SK-N-SH (cell line): ENCODE measurements around the gene MMP24OS. TPM values are rescaled to one million over a fixed set of nuclear protein-coding genes. Genes with fewer than 3 reads are reported as not detected.

Experiments
- CTCF ChIA-PET: fragments of 300-600, 350-600 bp; formaldehyde crosslinking; extraction: SDS; loops from one replicate; lab custom pipeline; 2021; lab: Yijun Ruan, JAX
- POLR2A ChIA-PET: fragments of 350-600 bp; sonication (Branson Sonifier 250); formaldehyde crosslinking; extraction: SDS; loops from one replicate; lab custom pipeline; 2020; ENCODE audit warnings: antibody characterized with exemption, inconsistent platforms; lab: Yijun Ruan, JAX
- DNase-seq: peaks from one replicate; pipeline ENCODE4 v3.0.0; 2012
- H2AFZ ChIP-seq: fragments of 200-600 bp; sonication (generic); 2 replicates; pipeline ENCODE4 v1.8.1; 2016; ENCODE audit warnings: antibody characterized with exemption, mild to moderate bottlenecking, low read depth
- H3F3A ChIP-seq: fragments of 200-600 bp; sonication (generic); replicated peaks from 2 replicates; pipeline ENCODE3; 2016; ENCODE audit warnings: antibody characterized with exemption, mild to moderate bottlenecking; ENCODE audit not compliant: insufficient read depth
- H3K27ac ChIP-seq, 2 experiments: fragments of 200-500 bp in 1 of 2; fragments of 200-600 bp in 1 of 2; sonication (Bioruptor generic) in 1 of 2; sonication (generic), shearing (Covaris generic) in 1 of 2; 2 replicates each; pipeline versions ENCODE4 v1.5.1 to v1.6.1; 2014 to 2016; ENCODE audit warnings: low read depth in 2 of 2, inconsistent platforms in 1 of 2, low read length in 1 of 2, mild to moderate bottlenecking in 1 of 2, mixed read lengths in 1 of 2
- H3K27me3 ChIP-seq: fragments of 200-600 bp; sonication (generic), shearing (Covaris generic); 2 replicates; pipeline ENCODE4 v1.6.1; 2016; ENCODE audit warnings: mixed run types; ENCODE audit not compliant: insufficient read depth
- H3K36me3 ChIP-seq, 2 experiments: fragments of 200-500 bp in 1 of 2; fragments of 200-600 bp in 1 of 2; sonication (Bioruptor generic) in 1 of 2; sonication (generic) in 1 of 2; replicated peaks in 1 of 2; 2 replicates each; pipeline versions ENCODE3 to v1.5.1; 2014 to 2016; ENCODE audit warnings: low read length in 1 of 2, mild to moderate bottlenecking in 1 of 2; ENCODE audit not compliant: insufficient read depth in 2 of 2, control insufficient read depth in 1 of 2
- H3K4me1 ChIP-seq, 2 experiments: fragments of 200-500 bp in 1 of 2; fragments of 200-600 bp in 1 of 2; sonication (Bioruptor generic) in 1 of 2; sonication (generic), shearing (Covaris generic) in 1 of 2; 2 replicates each; pipeline versions ENCODE4 v1.5.1 to v1.6.1; 2014 to 2016; ENCODE audit warnings: low read depth in 1 of 2, low read length in 1 of 2, mixed run types in 1 of 2; ENCODE audit not compliant: insufficient read depth in 2 of 2, control insufficient read depth in 1 of 2
- H3K4me2 ChIP-seq: fragments of 200-600 bp; sonication (generic), shearing (Covaris generic); 2 replicates; pipeline ENCODE4 v1.6.1; 2017; ENCODE audit warnings: mixed run types
- H3K4me3 ChIP-seq, 2 experiments: fragments of 200-500 bp in 1 of 2; fragments of 200-600 bp in 1 of 2; sonication (Bioruptor generic) in 1 of 2; sonication (generic), shearing (Covaris generic) in 1 of 2; 2 replicates each; pipeline versions ENCODE4 v1.5.1 to v1.8.1; 2014 to 2016; ENCODE audit warnings: low read depth in 2 of 2, inconsistent platforms in 1 of 2, low read length in 1 of 2, mild to moderate bottlenecking in 1 of 2, mixed read lengths in 1 of 2, moderate library complexity in 1 of 2
- H3K79me2 ChIP-seq: fragments of 200-600 bp; sonication (generic); 2 replicates; pipeline ENCODE4 v1.8.1; 2017; ENCODE audit warnings: mild to moderate bottlenecking; ENCODE audit not compliant: insufficient read depth
- H3K9ac ChIP-seq: fragments of 200-600 bp; sonication (generic); 2 replicates; pipeline ENCODE4 v1.6.1; 2017; ENCODE audit warnings: mixed run types
- H3K9me2 ChIP-seq: fragments of 200-600 bp; sonication (generic); 2 replicates; pipeline ENCODE4 v1.6.1; 2017; ENCODE audit warnings: mixed run types
- H3K9me3 ChIP-seq: fragments of 200-600 bp; sonication (generic); 2 replicates; pipeline ENCODE4 v1.6.1; 2017; ENCODE audit warnings: mixed run types, mild to moderate bottlenecking, moderate library complexity
- H4K20me1 ChIP-seq: fragments of 200-600 bp; sonication (generic); 2 replicates; pipeline ENCODE4 v1.6.1; 2017; ENCODE audit warnings: mild to moderate bottlenecking, mixed run types; ENCODE audit not compliant: insufficient read depth
- CHD2 ChIP-seq: fragments of 150-350 bp; IDR thresholded peaks from 2 replicates; pipeline ENCODE4 v1.6.1; 2018; ENCODE audit warnings: low read length; ENCODE audit not compliant: partially characterized antibody
- CTCF ChIP-seq: fragments of 200-600 bp; sonication (generic); IDR thresholded peaks from 2 replicates; pipeline ENCODE4 v1.6.1; 2017; ENCODE audit warnings: antibody characterized with exemption, mild to moderate bottlenecking, moderate library complexity
- ELF1 ChIP-seq: IDR thresholded peaks from 2 replicates; pipeline ENCODE4 v1.4.0; 2012
- FOSL2 ChIP-seq: IDR thresholded peaks from 2 replicates; pipeline ENCODE4 v1.4.0; 2012; ENCODE audit warnings: low read depth, mild to moderate bottlenecking, moderate library complexity, borderline replicate concordance
- FOXJ3 ChIP-seq: sonication (generic); formaldehyde crosslinking; IDR thresholded peaks from 2 replicates; pipeline ENCODE4 v1.5.1; 2020; ENCODE audit warnings: mild to moderate bottlenecking, missing genetic modification reagents
- FOXM1 ChIP-seq: IDR thresholded peaks from 2 replicates; pipeline ENCODE4 v1.4.0; 2012; ENCODE audit warnings: low read depth, mild to moderate bottlenecking
- GATA2 ChIP-seq: sonication (generic); formaldehyde crosslinking; IDR thresholded peaks from 2 replicates; pipeline ENCODE4 v1.5.0; 2020; ENCODE audit warnings: mild to moderate bottlenecking, missing genetic modification reagents
- IRF3 ChIP-seq: fragments of 150-350 bp; IDR thresholded peaks from 2 replicates; pipeline ENCODE4 v1.6.1; 2016; ENCODE audit warnings: mild to moderate bottlenecking, low read depth, low read length
- MAX ChIP-seq: IDR thresholded peaks from 2 replicates; pipeline ENCODE4 v1.4.0; 2012; ENCODE audit warnings: low read depth
- MXI1 ChIP-seq: IDR thresholded peaks from 2 replicates; pipeline ENCODE4 v1.6.1; 2012; ENCODE audit warnings: mild to moderate bottlenecking, low read depth, low read length, improper control_type of control experiment
- NFIC ChIP-seq: IDR thresholded peaks from 2 replicates; pipeline ENCODE4 v1.4.0; 2012; ENCODE audit warnings: borderline replicate concordance
- PBX3 ChIP-seq: IDR thresholded peaks from 2 replicates; pipeline ENCODE4; 2012
- RAD21 ChIP-seq: IDR thresholded peaks from 2 replicates; pipeline ENCODE4 v1.6.1; 2012; ENCODE audit warnings: mild to moderate bottlenecking, low read length
- RCOR1 ChIP-seq: fragments of 150-350 bp; IDR thresholded peaks from 2 replicates; pipeline ENCODE4 v1.6.1; 2017; ENCODE audit warnings: antibody characterized with exemption, low read length
- REST ChIP-seq: IDR thresholded peaks from 2 replicates; pipeline ENCODE4 v1.6.1; 2012; ENCODE audit warnings: mild to moderate bottlenecking, low read depth, low read length, moderate library complexity
- RFX5 ChIP-seq: IDR thresholded peaks from 2 replicates; pipeline ENCODE4 v1.6.1; 2012; ENCODE audit warnings: mild to moderate bottlenecking, improper control_type of control experiment, low read length
- SMC3 ChIP-seq: IDR thresholded peaks from 2 replicates; pipeline ENCODE4 v1.6.1; 2012; ENCODE audit warnings: low read depth, low read length, improper control_type of control experiment
- TAF1 ChIP-seq: IDR thresholded peaks from 2 replicates; pipeline ENCODE4 v1.6.1; 2012; ENCODE audit warnings: low read depth, mild to moderate bottlenecking, low read length, moderate library complexity, borderline replicate concordance
- TCF12 ChIP-seq: IDR thresholded peaks from 2 replicates; pipeline ENCODE4 v1.4.0; 2012
- TEAD4 ChIP-seq: IDR thresholded peaks from 2 replicates; pipeline ENCODE4 v1.4.0; 2012; ENCODE audit warnings: mild to moderate bottlenecking, borderline replicate concordance; ENCODE audit not compliant: insufficient read depth
- USF2 ChIP-seq: fragments of 150-350 bp; IDR thresholded peaks from 2 replicates; pipeline ENCODE4 v1.6.1; 2017; ENCODE audit warnings: antibody characterized with exemption, low read length, low read depth, borderline replicate concordance
- YY1 ChIP-seq: IDR thresholded peaks from 2 replicates; pipeline ENCODE4 v1.4.0; 2012; ENCODE audit warnings: low read depth, mild to moderate bottlenecking
- WGBS: methylation state at CpG from one replicate; pipeline ENCODE4 v1.1.6; 2017; ENCODE audit warnings: low lambda C conversion rate; 5-methylcytosine and 5-hydroxymethylcytosine counted together
- polyA plus RNA-seq, 3 experiments: library from polyadenylated mRNA; depleted of rRNA; stranded (reverse); fragments of >200 nt; gene quantifications; 2 replicates each; pipeline ENCODE4 v1.2.3, GENCODE V29; 2012

MMP24OS gene
- polyA plus RNA-seq, 1 of the 3 experiments (the other 2 are of a cell fraction) = 53.1 TPM

- TF ChIP-seq REST (no peak), ELF1 (no peak), TEAD4 (no peak), NFIC (no peak)
Observed at GRCh38 chr20:35304956-35305355, 27.0 kb upstream of the MMP24OS start (continued).

- Histone ChIP-seq H3K4me1 (peaks cover 30 to 57% of the 10 kb centered on the region in 2 experiments; a peak in 3 of 4 replicates), H2AFZ (no peak overlapping the region), H3K27ac (peak overlapping the region; percentile 20 to 97; a peak in 3 of 4 replicates), H3K9ac (peak overlapping the region; percentile 30), H3K27me3 (no peaks in the 10 kb centered on the region), H3K4me2 (0 out of 2 replicates have a peak overlapping the region, but pooled peaks have one; percentile 8), H3K9me3 (no peaks in the 10 kb centered on the region), H4K20me1 (no peaks in the 10 kb centered on the region), H3F3A (peaks cover 43% of the 10 kb centered on the region), H3K4me3 (no peak overlapping the region; a peak in 1 of 4 replicates), H3K36me3 (no peaks in the 10 kb centered on the region), H3K79me2 (no peaks in the 10 kb centered on the region), H3K9me2 (no peaks in the 10 kb centered on the region)
- 28% methylated on average over 12 of the region's 18 CpGs for WGBS
- POLR2A ChIA-PET = interaction anchor here (2.5 kb wide), 1 partner anchor 151 kb away, joined by 6 read pairs; the partner anchor contains the start of gene CEP250
- peak; percentile 87 for DNase-seq
- CTCF ChIA-PET = interaction anchor here (0.5 to 16.5 kb wide), 31 partner anchors 8 to 159 kb away, joined by 3 to 323 read pairs (median 4); partner anchors contain the start of genes CEP250, EIF6 and GDF5
- no peak for TF ChIP-seq FOXM1
- no peak for TF ChIP-seq TCF12
- TF ChIP-seq PBX3 = no peak
- no peak for TF ChIP-seq IRF3
- TF ChIP-seq GATA2 = no peak
- TF ChIP-seq CTCF = peak; percentile 89
- no peak for TF ChIP-seq TAF1
- TF ChIP-seq MXI1 = no peak
- peak; percentile 89 for TF ChIP-seq SMC3
- peak; percentile 46 for TF ChIP-seq CHD2
- no peak for TF ChIP-seq USF2
- peak; percentile 92 for TF ChIP-seq RAD21
- TF ChIP-seq FOXJ3 (CRISPR knock-in tag) = no peak
- TF ChIP-seq FOSL2 = no peak
- no peak for TF ChIP-seq RFX5
- no peak for TF ChIP-seq RCOR1
- TF ChIP-seq MAX = peak; percentile 54; the same call in 1 of the 2 replicates
- TF ChIP-seq YY1 = 0 out of 2 replicates have a peak, but pooled peaks have one; percentile 18
Observed at GRCh38 chr20:35303735-35304491, 26.0 kb upstream of the MMP24OS start.
